SW 1271 (cell line): ENCODE measurements around the gene GPR153.

Source experiments
- DNase-seq, 2 experiments: peaks; one replicate each; lab custom pipeline; 2025; lab: John Stamatoyannopoulos, UW

The GPR153 gene

GRCh38 chr1:6269296-6269695, 8.4 kb upstream of the GPR153 start:
- no peak for DNase-seq

GRCh38 chr1:6268415-6268814, 7.5 kb upstream of the GPR153 start:
- DNase-seq, result no peak

GRCh38 chr1:6267686-6268322, 6.9 kb upstream of the GPR153 start:
- no peak for DNase-seq

- DNase-seq, result no peak
Measured at GRCh38 chr1:6266641-6267040, 5.7 kb upstream of the GPR153 start.

GRCh38 chr1:6265151-6265550, 4.3 kb upstream of the GPR153 start:
- no peak for DNase-seq

GRCh38 chr1:6263716-6264115, 2.8 kb upstream of the GPR153 start:
- no peak for DNase-seq

- no peak for DNase-seq
Measured at GRCh38 chr1:6262555-6263420, 1.9 kb upstream of the GPR153 start.

GRCh38 chr1:6261615-6261995, 707 bp upstream of the GPR153 start:
- DNase-seq, result no peak

GRCh38 chr1:6260433-6260934, 414 bp downstream of the GPR153 start:
- DNase-seq, result peak in 1 of 2 experiments; percentile 14

GRCh38 chr1:6259491-6260362, 1.2 kb downstream of the GPR153 start:
- DNase-seq, result peak; percentile 17 to 48

GRCh38 chr1:6258675-6259074, 2.2 kb downstream of the GPR153 start:
- no peak for DNase-seq

- DNase-seq, result no peak
Measured at GRCh38 chr1:6257541-6258069, 3.3 kb downstream of the GPR153 start.

GRCh38 chr1:6256645-6257044, 4.3 kb downstream of the GPR153 start:
- DNase-seq, result no peak

- DNase-seq, result no peak
Measured at GRCh38 chr1:6254691-6255090, 6.2 kb downstream of the GPR153 start.

- no peak for DNase-seq
Measured at GRCh38 chr1:6253380-6253779, 7.5 kb downstream of the GPR153 start.

GRCh38 chr1:6252374-6252710, 8.6 kb downstream of the GPR153 start:
- no peak for DNase-seq

GRCh38 chr1:6251681-6252373, 9.1 kb downstream of the GPR153 start:
- no peak for DNase-seq

- DNase-seq, result no peak
Measured at GRCh38 chr1:6251233-6251632, 9.7 kb downstream of the GPR153 start.

GRCh38 chr1:6249739-6250689, 10.9 kb downstream of the GPR153 start:
- DNase-seq, result no peak

GRCh38 chr1:6248932-6249738, 11.8 kb downstream of the GPR153 start:
- DNase-seq, result no peak
